ENCODE data around the gene NDUFA6. TPM values are rescaled to one million over a fixed set of nuclear protein-coding genes. Genes with fewer than 3 reads are reported as not detected.

The NDUFA6 gene
- total and polyA plus RNA-seq, 4 donors: 37.9 to 118 (median 70.1) TPM

DNA sequence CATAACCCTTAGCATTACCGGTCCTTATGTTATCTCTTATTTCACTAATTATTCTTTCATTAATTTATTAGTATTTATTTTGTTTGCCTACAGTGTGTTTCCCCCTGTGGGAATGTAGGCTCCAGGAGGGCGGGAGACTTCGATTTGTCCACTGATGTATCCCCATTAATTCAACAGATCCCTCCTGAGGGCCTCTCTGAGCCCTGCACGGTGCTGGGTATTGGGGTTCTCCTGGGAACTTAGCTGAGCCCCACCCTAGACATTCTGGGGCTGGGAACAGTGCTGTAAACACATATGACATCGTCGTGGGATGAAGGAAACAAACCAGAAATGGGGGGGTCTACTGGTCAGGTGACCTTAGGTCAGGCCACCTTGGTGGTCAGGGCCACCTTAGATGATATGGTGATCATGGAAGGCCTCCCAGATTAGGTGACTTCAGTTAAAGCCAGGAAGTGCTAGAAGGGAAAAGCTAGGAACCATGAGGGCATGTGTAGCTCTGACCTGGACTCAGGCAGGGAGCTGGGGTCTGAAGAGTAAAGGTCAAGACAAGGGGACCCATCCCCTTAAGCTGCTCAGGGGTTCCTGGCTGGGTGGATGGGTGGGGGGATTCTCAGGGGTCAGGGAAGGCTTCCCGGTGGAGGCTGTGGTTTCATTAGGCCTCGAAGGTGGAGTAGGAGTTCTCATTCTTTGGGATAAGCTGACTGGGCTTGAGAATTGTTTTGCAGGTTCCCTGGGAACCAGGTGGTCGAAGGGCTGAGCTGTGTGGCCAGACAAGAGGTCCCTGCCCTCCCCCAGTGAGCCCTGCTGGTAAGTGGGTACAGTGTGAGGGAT is 15.5 kb downstream of the NDUFA6 start:
- peaks cover 8 to 50% (median 18%) of the 10 kb centered on the region in 5 donors for H3K4me1 ChIP-seq (ENCODE audit: control insufficient read depth in 5 of 5, insufficient read depth in 5 of 5, low read length in 5 of 5)

DNA sequence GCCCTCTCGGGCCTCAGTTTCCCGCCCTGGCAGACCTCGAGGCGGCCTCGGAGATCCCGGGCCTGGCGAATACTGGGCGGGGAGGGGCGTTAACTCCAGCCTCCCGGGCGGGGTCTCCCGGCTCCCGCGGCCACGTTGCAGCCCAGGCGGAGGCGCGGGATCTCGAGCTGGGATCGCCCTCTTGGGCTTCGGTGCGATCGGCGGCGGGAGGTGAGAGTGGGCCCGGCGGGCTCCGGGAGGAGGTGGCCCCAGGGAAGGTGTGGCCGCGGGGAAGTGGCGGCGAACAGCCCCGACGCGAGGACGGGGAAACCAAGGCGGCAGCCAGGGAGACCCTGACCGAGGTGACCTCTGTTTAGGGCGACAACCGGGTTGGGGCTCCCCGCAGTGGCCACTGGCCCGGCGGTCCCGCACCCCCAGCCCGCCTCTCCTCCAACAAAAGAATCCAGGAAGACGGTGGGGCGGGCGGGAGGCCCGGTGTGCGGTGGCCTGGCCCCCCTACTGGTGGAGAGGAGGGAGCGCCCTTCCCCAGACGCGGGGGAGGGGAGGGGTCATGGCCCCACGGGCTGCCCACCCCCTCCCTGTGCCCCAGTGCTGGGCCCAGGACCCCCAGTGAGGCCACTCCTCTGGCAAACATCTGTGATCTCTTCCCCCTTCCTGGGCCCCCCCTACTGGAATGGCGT is 16.3 kb downstream of the NDUFA6 start, which contains the start of gene PHETA2:
Gene PHETA2 (plus strand): TSS at position 117 of the 680 bp plus-strand sequence. CDS start 3,046 bp downstream, outside the sequence.
- ATAC-seq (ENCODE audit: insufficient read depth, low FRiP score): no peak
- H3K4me1 ChIP-seq (ENCODE audit: control insufficient read depth in 5 of 5, insufficient read depth in 5 of 5, low read length in 5 of 5): peaks cover 8 to 55% (median 20%) of the 10 kb centered on the region in 5 donors

More for the DNA sequence above, 15.5 kb downstream of the NDUFA6 start:
- no peaks in the 10 kb centered on the region for H3K27me3 ChIP-seq (ENCODE audit: control insufficient read depth in 3 of 3, insufficient read depth in 3 of 3, low read length in 2 of 3)
- peaks cover 0 to 11% (median 7%) of the 10 kb centered on the region in 4 donors for H3K36me3 ChIP-seq (ENCODE audit: control insufficient read depth in 4 of 4, insufficient read depth in 4 of 4, low read length in 4 of 4)
- TF ChIP-seq, protein P1, sequence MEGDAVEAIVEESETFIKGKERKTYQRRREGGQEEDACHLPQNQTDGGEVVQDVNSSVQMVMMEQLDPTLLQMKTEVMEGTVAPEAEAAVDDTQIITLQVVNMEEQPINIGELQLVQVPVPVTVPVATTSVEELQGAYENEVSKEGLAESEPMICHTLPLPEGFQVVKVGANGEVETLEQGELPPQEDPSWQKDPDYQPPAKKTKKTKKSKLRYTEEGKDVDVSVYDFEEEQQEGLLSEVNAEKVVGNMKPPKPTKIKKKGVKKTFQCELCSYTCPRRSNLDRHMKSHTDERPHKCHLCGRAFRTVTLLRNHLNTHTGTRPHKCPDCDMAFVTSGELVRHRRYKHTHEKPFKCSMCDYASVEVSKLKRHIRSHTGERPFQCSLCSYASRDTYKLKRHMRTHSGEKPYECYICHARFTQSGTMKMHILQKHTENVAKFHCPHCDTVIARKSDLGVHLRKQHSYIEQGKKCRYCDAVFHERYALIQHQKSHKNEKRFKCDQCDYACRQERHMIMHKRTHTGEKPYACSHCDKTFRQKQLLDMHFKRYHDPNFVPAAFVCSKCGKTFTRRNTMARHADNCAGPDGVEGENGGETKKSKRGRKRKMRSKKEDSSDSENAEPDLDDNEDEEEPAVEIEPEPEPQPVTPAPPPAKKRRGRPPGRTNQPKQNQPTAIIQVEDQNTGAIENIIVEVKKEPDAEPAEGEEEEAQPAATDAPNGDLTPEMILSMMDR (IDR thresholded peaks at IDR 0.05; ENCODE audit: control extremely low read depth, extremely low read depth): no peak
- DNase-seq: no peak
- no peaks in the 10 kb centered on the region for H3K9me3 ChIP-seq (ENCODE audit: control insufficient read depth in 4 of 4, insufficient read depth in 3 of 4, low read length in 3 of 4)
- H3K9ac ChIP-seq (ENCODE audit: insufficient read depth in 1 of 2, low read length in 2 of 2): peak overlapping the region in 1 of 2 donors; percentile 68
- peak overlapping the region; percentile 72 for H3K4me3 ChIP-seq
- WGBS, 2 donors: 70 to 76% methylated on average over 9 of the region's 9 CpGs
- no peak for ATAC-seq (ENCODE audit: insufficient read depth, low FRiP score)
- peak overlapping the region; percentile 78 to 93 for H3K27ac ChIP-seq (ENCODE audit: low read depth in 1 of 2, low read length in 1 of 2)

GRCh38 chr22:42073621-42074041 is 16.9 kb downstream of the NDUFA6 start:
- TF ChIP-seq, protein P1 (IDR thresholded peaks at IDR 0.05; ENCODE audit: control extremely low read depth, extremely low read depth): no peak
- Histone ChIP-seq H3K4me1 (ENCODE audit: control insufficient read depth in 5 of 5, insufficient read depth in 5 of 5, low read length in 5 of 5) (peaks cover 7 to 49% (median 20%) of the 10 kb centered on the region in 5 donors), H3K9me3 (ENCODE audit: control insufficient read depth in 4 of 4, insufficient read depth in 3 of 4, low read length in 3 of 4) (no peaks in the 10 kb centered on the region), H3K4me3 (peak overlapping the region; percentile 72), H3K27ac (ENCODE audit: low read depth in 1 of 2, low read length in 1 of 2) (peak overlapping the region in 1 of 2 donors; percentile 93), H3K36me3 (ENCODE audit: control insufficient read depth in 4 of 4, insufficient read depth in 4 of 4, low read length in 4 of 4) (peaks cover 0 to 11% (median 7%) of the 10 kb centered on the region in 4 donors), H3K9ac (ENCODE audit: insufficient read depth in 1 of 2, low read length in 2 of 2) (peak overlapping the region; percentile 63 to 76), H3K27me3 (ENCODE audit: control insufficient read depth in 3 of 3, insufficient read depth in 3 of 3, low read length in 2 of 3) (no peaks in the 10 kb centered on the region)
- peak in 1 of 3 donors; percentile 2 for DNase-seq
- 71 to 72% methylated on average over 14 of the region's 14 CpGs for WGBS, 2 donors
- ATAC-seq (ENCODE audit: insufficient read depth, low FRiP score): no peak

More for the DNA sequence above, 16.3 kb downstream of the NDUFA6 start, which contains the start of gene PHETA2:
- 1% methylated on average over 31 to 55 of the region's 55 CpGs for WGBS, 2 donors
- H3K27me3 ChIP-seq (ENCODE audit: control insufficient read depth in 3 of 3, insufficient read depth in 3 of 3, low read length in 2 of 3): no peaks in the 10 kb centered on the region
- H3K9me3 ChIP-seq (ENCODE audit: control insufficient read depth in 4 of 4, insufficient read depth in 3 of 4, low read length in 3 of 4): no peaks in the 10 kb centered on the region
- peak within 1 kb of the TSS; percentile 78 to 93 for H3K27ac ChIP-seq (ENCODE audit: low read depth in 1 of 2, low read length in 1 of 2)
- H3K36me3 ChIP-seq (ENCODE audit: control insufficient read depth in 4 of 4, insufficient read depth in 4 of 4, low read length in 4 of 4): peaks cover 0 to 11% (median 7%) of the 10 kb centered on the region in 4 donors
- peak within 1 kb of the TSS; percentile 63 to 76 for H3K9ac ChIP-seq (ENCODE audit: insufficient read depth in 1 of 2, low read length in 2 of 2)
- H3K4me3 ChIP-seq: peak within 1 kb of the TSS; percentile 72
- TF ChIP-seq, protein P1 (IDR thresholded peaks at IDR 0.05; ENCODE audit: control extremely low read depth, extremely low read depth): no peak
- DNase-seq: peak; percentile 70 to 78 (median 71)
